Spleen (tissue), 7 donors: ENCODE results near the gene SCUBE1.

Experiments
- CTCF ChIP-seq, 11 experiments: fragments of 200-600 bp in 7 of 11; fragments of 450-650 bp in 4 of 11; sonication (generic) in 4 of 11; IDR thresholded peaks in 8 of 11; conservative IDR thresholded peaks in 3 of 11; 1 replicate in 7 of 11; 2 replicates in 4 of 11; pipeline versions ENCODE4 v1.4.0 to v1.8.0; 2016 to 2021; ENCODE audit warnings: antibody characterized with exemption in 11 of 11, inconsistent platforms in 4 of 11, mild to moderate bottlenecking in 1 of 11
- POLR2A ChIP-seq, 3 donors: fragments of 450-650 bp; IDR thresholded peaks; one replicate each; pipeline ENCODE4 v1.5.1; 2017; ENCODE audit warnings: antibody characterized with exemption in 3 of 3, mild to moderate bottlenecking in 1 of 3
- POLR2AphosphoS5 ChIP-seq, 3 donors: sonication (generic); formaldehyde crosslinking; IDR thresholded peaks; one replicate each; pipeline ENCODE4 v1.5.1; 2017; ENCODE audit warnings: antibody characterized with exemption in 3 of 3
- donor health status: DM: no; HTN: no; CAD: no; lungs with moderate emphysema.
- donor health status: DM: no; HTN: no; CAD: no.
- donor health status: DM: no; HTN: no; CAD: no.

- TF ChIP-seq CTCF (IDR thresholded peaks at IDR 0.05 in 8 of 11, conservative IDR thresholded peaks at IDR 0.05 in 3 of 11) (no peak), POLR2A (IDR thresholded peaks at IDR 0.05) (no peak), POLR2AphosphoS5 (IDR thresholded peaks at IDR 0.05) (no peak)
These were observed 33.8 kb upstream of the SCUBE1 start for GRCh38 chr22:43376765-43377547.
